Activated T-cell treated with anti-CD3 and anti-CD28 coated beads, Interleukin-2, amount 50 U/mL, for 4 hours (primary cell): Measurements from ENCODE around the gene UBA3. TPM values are rescaled to one million over a fixed set of nuclear protein-coding genes. Genes with fewer than 3 reads are reported as not detected.

Experiments
- ATAC-seq, 2 donors: fragments of 200-7000 bp; cut with Tn5 transposase; one replicate each; pipeline ENCODE4 v1.10.0; 2021
- DNase-seq: peaks from one replicate; pipeline ENCODE4 v3.0.0-alpha.2; 2020
- H3K27me3 Mint-ChIP-seq: one replicate; pipeline ENCODE4 v1.8.0; 2021; ENCODE audit warnings: low read depth, mixed read lengths
- H3K36me3 Mint-ChIP-seq: one replicate; pipeline ENCODE4 v1.8.0; 2022; ENCODE audit warnings: mixed read lengths; ENCODE audit not compliant: insufficient read depth
- H3K4me1 Mint-ChIP-seq: one replicate; pipeline ENCODE4 v1.8.0; 2021; ENCODE audit warnings: low read depth, mixed read lengths
- H3K4me3 Mint-ChIP-seq: one replicate; pipeline ENCODE4 v1.8.0; 2021; ENCODE audit warnings: mild to moderate bottlenecking, moderate library complexity, mixed read lengths
- H3K9me3 Mint-ChIP-seq: one replicate; pipeline ENCODE4 v1.8.0; 2021; ENCODE audit warnings: mixed read lengths
- total RNA-seq, 3 donors: library from RNA; stranded (reverse); gene quantifications; one replicate each; pipeline ENCODE4 v1.2.1, GENCODE V29; 2021

Gene UBA3
- total RNA-seq, 3 donors from 2014 or later: 59.3 to 62.6 (median 61.6) TPM

DNA sequence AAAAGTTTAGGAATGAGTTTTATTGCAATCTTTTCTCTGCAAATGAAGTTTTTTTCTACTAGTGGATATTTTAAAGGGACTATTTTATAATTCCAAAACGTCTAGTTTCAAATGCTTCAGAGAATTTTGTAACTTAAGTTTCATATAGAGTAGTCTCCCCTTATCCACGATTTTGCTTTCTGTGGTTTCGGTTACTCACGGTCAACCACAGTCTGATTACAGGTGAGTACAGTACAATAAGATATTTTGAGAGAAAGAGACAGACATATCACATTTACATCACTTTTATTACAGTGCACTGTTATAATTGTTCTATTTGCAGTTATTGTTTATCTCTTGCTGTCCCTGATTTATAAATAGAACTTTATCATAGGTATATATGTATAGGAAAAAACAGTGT lies 59.3 kb downstream of the UBA3 start:
- H3K9me3 Mint-ChIP-seq: no peaks in the 10 kb centered on the region
- H3K4me1 Mint-ChIP-seq: peaks cover 2% of the 10 kb centered on the region
- H3K4me3 Mint-ChIP-seq: no peak overlapping the region
- H3K27me3 Mint-ChIP-seq: no peaks in the 10 kb centered on the region
- ATAC-seq: no peak
- H3K36me3 Mint-ChIP-seq: peaks cover 20% of the 10 kb centered on the region
- no peak for DNase-seq

DNA sequence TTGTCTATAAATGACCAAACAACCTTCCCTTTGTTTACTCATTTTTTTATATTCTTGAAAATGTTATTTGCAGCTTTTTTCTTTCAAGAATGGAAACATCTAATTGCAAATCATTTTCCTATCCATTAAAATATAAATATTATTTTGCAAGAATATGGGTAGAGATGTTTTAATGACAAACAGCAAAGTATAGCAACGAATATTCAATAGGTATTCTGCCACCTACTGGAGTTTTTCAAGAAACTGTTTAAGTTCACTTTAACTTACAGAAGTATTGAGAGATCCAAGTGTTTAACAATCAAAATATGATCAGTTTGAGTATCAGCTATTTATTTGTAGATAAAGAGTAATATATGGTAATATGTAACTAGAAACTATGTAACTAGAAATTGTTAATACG lies 59.7 kb downstream of the UBA3 start:
- peaks cover 16% of the 10 kb centered on the region for H3K36me3 Mint-ChIP-seq
- H3K27me3 Mint-ChIP-seq: no peaks in the 10 kb centered on the region
- DNase-seq (no peak), ATAC-seq (no peak)
- H3K4me1 Mint-ChIP-seq: peaks cover 2% of the 10 kb centered on the region
- H3K4me3 Mint-ChIP-seq: no peak overlapping the region
- no peaks in the 10 kb centered on the region for H3K9me3 Mint-ChIP-seq

DNA sequence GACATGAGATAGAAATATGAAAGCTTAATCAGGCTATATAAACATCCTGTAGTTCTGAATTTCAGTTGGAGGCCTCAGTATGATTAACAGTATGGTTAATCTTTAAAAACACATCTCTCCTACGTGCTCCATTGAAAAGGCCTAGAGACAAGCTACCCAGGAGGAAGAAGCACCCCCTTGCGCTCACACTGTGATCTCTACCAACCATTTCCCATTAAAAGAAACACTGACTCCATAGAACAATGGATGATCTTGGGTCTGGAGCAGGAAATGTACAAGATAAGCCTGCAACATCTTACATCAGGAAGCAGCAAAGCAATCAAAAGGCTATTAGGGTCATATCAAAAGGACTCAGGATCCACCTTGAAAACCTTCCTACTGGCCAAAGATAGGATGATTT lies 63.3 kb downstream of the UBA3 start:
- no peak for DNase-seq
- no peak for ATAC-seq
- Mint-ChIP-seq H3K9me3 (no peaks in the 10 kb centered on the region), H3K4me3 (no peak overlapping the region), H3K36me3 (peaks cover 9% of the 10 kb centered on the region), H3K4me1 (peaks cover 21% of the 10 kb centered on the region), H3K27me3 (no peaks in the 10 kb centered on the region)

DNA sequence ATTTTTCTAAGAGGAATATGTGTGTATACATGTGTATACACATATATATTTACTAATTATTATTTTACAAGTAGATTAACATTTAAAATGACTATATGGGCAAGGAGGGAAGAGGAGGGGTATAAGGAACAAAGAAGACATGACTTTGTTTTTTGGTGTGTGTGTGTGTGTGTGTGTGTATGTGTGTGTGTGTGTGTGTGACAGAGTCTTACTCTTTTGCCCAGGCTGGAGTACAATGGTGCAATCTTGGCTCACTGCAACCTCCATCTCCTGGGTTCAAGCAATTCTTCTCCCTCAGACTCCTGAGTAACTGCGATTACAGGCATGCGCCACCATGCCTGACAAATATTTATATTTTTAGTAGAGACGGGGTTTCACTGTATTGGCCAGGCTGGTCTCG lies 64.1 kb downstream of the UBA3 start:
- ATAC-seq (no peak), DNase-seq (no peak)
- H3K9me3 Mint-ChIP-seq: no peaks in the 10 kb centered on the region
- no peaks in the 10 kb centered on the region for H3K27me3 Mint-ChIP-seq
- H3K4me3 Mint-ChIP-seq: no peak overlapping the region
- H3K4me1 Mint-ChIP-seq: peaks cover 24% of the 10 kb centered on the region
- H3K36me3 Mint-ChIP-seq: peaks cover 9% of the 10 kb centered on the region

DNA sequence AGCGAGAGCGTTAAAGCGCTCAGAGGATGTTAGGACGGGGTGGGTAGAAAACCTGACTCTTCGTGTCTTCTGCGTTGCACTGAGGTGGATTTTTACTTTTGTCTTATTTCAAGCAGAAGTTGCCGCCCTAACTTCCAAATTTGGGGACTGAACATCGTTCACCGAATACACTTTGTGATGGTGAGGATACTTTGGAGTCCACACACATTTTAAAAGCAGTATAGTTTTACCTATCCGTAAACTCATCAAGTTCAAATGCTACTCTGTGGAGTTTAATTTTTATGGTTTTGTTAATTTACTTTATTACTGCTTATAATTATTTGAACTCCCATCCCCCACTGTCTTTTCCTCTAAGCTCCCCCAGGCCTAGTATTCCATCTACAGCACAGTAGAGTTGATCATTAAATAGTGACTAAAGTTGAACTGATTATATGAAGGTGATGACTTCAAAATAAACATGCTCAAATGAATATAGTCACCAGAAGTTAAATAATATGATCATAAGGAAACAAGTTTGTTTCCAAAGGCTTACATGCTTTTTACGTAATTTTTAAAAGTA lies 66.1 kb downstream of the UBA3 start:
- peaks cover 9% of the 10 kb centered on the region for H3K36me3 Mint-ChIP-seq
- H3K9me3 Mint-ChIP-seq: no peaks in the 10 kb centered on the region
- H3K4me1 Mint-ChIP-seq: peaks cover 24% of the 10 kb centered on the region
- peak overlapping the region; percentile 82 for H3K4me3 Mint-ChIP-seq
- no peaks in the 10 kb centered on the region for H3K27me3 Mint-ChIP-seq
- DNase-seq (no peak), ATAC-seq (no peak)

- Mint-ChIP-seq H3K4me1 (peaks cover 24% of the 10 kb centered on the region), H3K9me3 (no peaks in the 10 kb centered on the region), H3K4me3 (peak within 1 kb of the TSS; percentile 82), H3K27me3 (no peaks in the 10 kb centered on the region), H3K36me3 (peaks cover 9% of the 10 kb centered on the region)
- peak; percentile 82 to 83 for ATAC-seq
- peak; percentile 72 for DNase-seq
Measured at GRCh38 chr3:69013253-69014021, 66.7 kb downstream of the UBA3 start, which contains the start of gene EOGT. EOGT (minus strand) TSS chr3:69013684; CDS start chr3:69009846, 3,838 bp downstream.

DNA sequence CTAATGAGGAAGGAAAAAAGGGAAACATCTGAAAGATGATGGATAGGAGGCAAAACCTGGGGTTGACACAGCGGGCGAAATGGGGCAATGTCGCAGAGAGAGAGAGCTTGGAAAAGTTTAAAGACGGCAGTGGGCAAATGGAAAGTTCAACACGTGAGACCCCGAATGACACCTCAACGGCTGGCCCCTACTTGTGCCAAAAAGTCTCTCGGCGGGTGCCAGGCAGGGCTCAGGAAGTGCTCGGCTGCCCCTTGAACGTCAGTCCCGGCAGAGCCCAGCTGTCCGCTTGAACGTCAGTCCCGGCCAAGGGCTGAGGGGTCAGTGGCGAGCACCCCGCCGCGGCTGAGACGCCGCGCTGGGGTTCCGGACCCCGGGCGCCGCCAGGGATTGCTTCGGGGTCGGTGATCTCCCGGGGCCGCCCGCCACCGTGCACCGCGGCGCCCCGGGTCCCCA lies 67.3 kb downstream of the UBA3 start:
- no peaks in the 10 kb centered on the region for H3K9me3 Mint-ChIP-seq
- H3K27me3 Mint-ChIP-seq: no peaks in the 10 kb centered on the region
- peaks cover 24% of the 10 kb centered on the region for H3K4me1 Mint-ChIP-seq
- peaks cover 12% of the 10 kb centered on the region for H3K36me3 Mint-ChIP-seq
- peak overlapping the region; percentile 70 for H3K4me3 Mint-ChIP-seq
- DNase-seq: no peak
- no peak for ATAC-seq

- Mint-ChIP-seq H3K27me3 (no peaks in the 10 kb centered on the region), H3K4me1 (peaks cover 24% of the 10 kb centered on the region), H3K36me3 (peaks cover 7% of the 10 kb centered on the region), H3K4me3 (peak overlapping the region; percentile 70), H3K9me3 (no peaks in the 10 kb centered on the region)
- DNase-seq (no peak), ATAC-seq (no peak)
Measured at GRCh38 chr3:69012100-69012799, 67.9 kb downstream of the UBA3 start.

DNA sequence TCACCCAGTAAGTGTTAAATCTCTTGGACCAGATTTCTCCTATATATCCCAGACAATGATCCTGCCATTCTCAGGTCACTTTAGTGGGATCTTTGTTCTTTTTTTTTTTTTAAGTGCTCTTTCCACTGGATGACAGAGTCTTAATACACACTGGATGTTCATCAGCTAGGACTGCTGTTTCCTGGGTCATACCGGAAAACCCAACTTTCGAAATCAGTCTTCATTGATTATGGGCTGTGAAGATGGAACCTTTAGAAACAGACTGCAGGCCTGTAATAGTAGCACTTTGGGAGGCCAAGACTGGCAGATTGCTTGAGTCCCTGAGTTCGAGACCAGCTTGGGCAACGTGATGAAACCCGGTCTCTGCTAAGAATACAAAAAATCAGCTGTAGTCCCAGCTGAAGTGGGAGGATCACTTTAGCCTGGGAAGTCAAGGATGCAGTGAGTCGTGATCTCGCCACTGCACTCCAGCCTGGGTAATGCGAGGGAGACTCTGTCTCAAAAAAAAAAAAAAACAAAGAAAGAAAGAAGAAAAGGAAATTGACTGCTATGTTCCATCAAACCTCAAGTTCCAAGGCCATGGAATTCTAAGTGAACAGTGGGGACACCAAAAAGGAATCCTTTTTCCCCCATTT lies 69.0 kb downstream of the UBA3 start:
- H3K4me3 Mint-ChIP-seq: peak overlapping the region; percentile 64
- H3K36me3 Mint-ChIP-seq: peaks cover 8% of the 10 kb centered on the region
- H3K27me3 Mint-ChIP-seq: no peaks in the 10 kb centered on the region
- ATAC-seq (no peak), DNase-seq (no peak)
- peaks cover 24% of the 10 kb centered on the region for H3K4me1 Mint-ChIP-seq
- H3K9me3 Mint-ChIP-seq: no peaks in the 10 kb centered on the region

DNA sequence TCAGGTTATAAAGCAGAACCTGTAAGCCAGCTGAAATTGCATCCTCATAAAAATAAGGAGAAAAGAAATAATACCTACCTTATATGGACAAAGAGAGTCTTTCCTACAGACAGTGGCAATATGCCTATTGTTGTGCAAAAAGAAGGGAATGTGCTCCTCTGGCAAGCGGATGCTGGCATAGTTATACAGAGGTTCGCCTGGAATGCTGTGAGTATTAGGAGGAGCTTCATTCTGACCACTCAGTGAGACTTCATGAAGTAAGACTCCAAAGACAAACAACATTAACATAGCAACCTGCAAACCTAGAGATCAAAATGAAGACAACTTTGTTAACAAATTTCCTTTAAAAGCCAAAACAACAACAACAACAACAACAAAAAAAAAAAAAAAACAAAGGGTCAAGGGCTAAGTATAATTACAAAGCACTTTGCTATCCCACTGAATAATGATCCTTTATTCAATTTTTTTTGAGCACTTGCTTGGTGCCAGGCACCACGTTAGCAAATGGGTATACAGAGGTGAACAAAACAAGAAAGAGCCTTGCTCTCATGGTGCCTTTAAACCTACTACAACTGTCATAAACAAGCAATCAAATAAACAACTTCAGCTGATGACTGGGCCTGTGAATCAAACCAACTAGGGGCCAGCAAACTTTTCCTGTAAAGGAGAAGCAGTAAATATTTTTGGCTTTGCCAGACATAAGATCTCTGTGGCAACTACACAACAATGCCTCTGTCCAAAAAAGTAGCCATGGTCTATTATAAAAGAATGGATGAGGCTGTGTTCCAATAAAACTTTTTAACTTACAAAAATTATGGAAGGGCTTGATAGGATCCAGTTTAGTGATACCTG lies 70.4 kb downstream of the UBA3 start:
- H3K4me3 Mint-ChIP-seq: no peak overlapping the region
- ATAC-seq (no peak), DNase-seq (no peak)
- peaks cover 14% of the 10 kb centered on the region for H3K36me3 Mint-ChIP-seq
- H3K9me3 Mint-ChIP-seq: no peaks in the 10 kb centered on the region
- no peaks in the 10 kb centered on the region for H3K27me3 Mint-ChIP-seq
- H3K4me1 Mint-ChIP-seq: peaks cover 18% of the 10 kb centered on the region

GRCh38 chr3:69008980-69009379 lies 71.2 kb downstream of the UBA3 start:
- Mint-ChIP-seq H3K4me1 (peaks cover 12% of the 10 kb centered on the region), H3K27me3 (no peaks in the 10 kb centered on the region), H3K9me3 (no peaks in the 10 kb centered on the region), H3K4me3 (no peak overlapping the region), H3K36me3 (peaks cover 19% of the 10 kb centered on the region)
- DNase-seq (no peak), ATAC-seq (no peak)

DNA sequence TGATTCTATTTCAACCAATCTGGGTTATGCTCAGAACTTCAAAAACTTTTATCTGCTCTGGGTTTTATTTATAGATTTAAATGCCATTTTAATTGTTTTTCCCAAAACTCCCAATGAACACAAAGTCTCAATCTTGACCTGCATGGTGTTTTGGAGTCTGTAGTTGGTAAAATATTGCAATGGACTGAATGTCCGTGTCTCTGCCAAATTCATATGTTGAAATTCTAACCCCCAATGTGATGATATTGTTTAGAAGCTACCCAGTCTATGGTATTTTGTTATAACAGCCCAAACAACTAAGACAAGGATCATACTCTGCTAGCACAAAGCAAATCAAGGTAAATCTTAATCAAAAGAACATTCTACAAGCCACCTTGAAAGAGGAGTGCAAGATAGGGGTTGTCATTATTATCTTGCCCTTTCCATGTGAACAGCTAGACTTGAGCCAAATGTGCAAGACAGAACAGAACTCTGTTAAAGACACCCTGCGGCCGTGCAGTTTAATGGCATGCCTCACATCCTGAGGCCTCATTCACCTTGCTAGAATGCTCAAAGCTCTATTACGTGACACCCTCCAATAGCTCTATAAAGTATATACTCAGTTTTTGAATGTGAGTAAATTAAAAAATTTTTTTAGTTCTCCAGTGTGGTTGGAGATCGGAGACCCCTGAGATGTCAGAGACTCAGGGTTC lies 74.2 kb downstream of the UBA3 start:
- no peaks in the 10 kb centered on the region for H3K9me3 Mint-ChIP-seq
- no peak for DNase-seq
- H3K4me1 Mint-ChIP-seq: peaks cover 2% of the 10 kb centered on the region
- H3K4me3 Mint-ChIP-seq: no peak overlapping the region
- ATAC-seq: no peak
- H3K27me3 Mint-ChIP-seq: no peaks in the 10 kb centered on the region
- peaks cover 25% of the 10 kb centered on the region for H3K36me3 Mint-ChIP-seq

- H3K27me3 Mint-ChIP-seq: no peaks in the 10 kb centered on the region
- no peaks in the 10 kb centered on the region for H3K9me3 Mint-ChIP-seq
- no peak overlapping the region for H3K4me3 Mint-ChIP-seq
- ATAC-seq: no peak
- H3K4me1 Mint-ChIP-seq: no peaks in the 10 kb centered on the region
- DNase-seq: no peak
- peaks cover 25% of the 10 kb centered on the region for H3K36me3 Mint-ChIP-seq
Measured at GRCh38 chr3:69005071-69005790, 74.9 kb downstream of the UBA3 start.
